Left lung (tissue), 10 donors: ENCODE data around the gene STAMBP. TPM values are rescaled to one million over a fixed set of nuclear protein-coding genes. Genes with fewer than 3 reads are reported as not detected.

ENCODE experiments used
- ATAC-seq: fragments of 200-7000 bp; cut with Tn5 transposase; one replicate; pipeline ENCODE4 v1.9.1; 2020; ENCODE audit warnings: moderate library complexity
- DNase-seq, 4 donors: peaks; one replicate each; pipeline ENCODE4 v3.0.0-alpha.2; 2013 to 2020
- H3K27ac ChIP-seq, 2 donors: fragments of 200-600 bp; sonication (generic) in 1 of 2; one replicate each; pipeline versions ENCODE4 v1.5.0 to v1.8.0; 2020 to 2021
- H3K27me3 ChIP-seq, 2 donors: fragments of 200-600 bp; sonication (generic) in 1 of 2; one replicate each; pipeline versions ENCODE4 v1.5.0 to v1.8.0; 2020 to 2021
- H3K36me3 ChIP-seq, 2 donors: fragments of 200-600 bp; sonication (generic) in 1 of 2; one replicate each; pipeline versions ENCODE4 v1.5.0 to v1.8.0; 2020 to 2021
- H3K4me1 ChIP-seq, 2 donors: fragments of 200-600 bp; one replicate each; pipeline ENCODE4 v1.8.0; 2021
- H3K4me3 ChIP-seq, 2 donors: fragments of 200-600 bp; sonication (generic) in 1 of 2; one replicate each; pipeline versions ENCODE4 v1.5.0 to v1.8.0; 2020 to 2021; ENCODE audit warnings: mild to moderate bottlenecking in 1 of 2
- H3K9me3 ChIP-seq, 2 donors: fragments of 200-600 bp; sonication (generic) in 1 of 2; one replicate each; pipeline versions ENCODE4 v1.5.0 to v1.8.0; 2020 to 2021
- intact Hi-C, 2 donors: fragments of 100-400 bp; cut with DNase I; formaldehyde crosslinking; loops; one replicate each; pipeline versions ENCODE4 v1.11.2 to v1.14.2; 2022
- polyA plus RNA-seq, 6 donors: library from polyadenylated mRNA; unstranded; fragments of 120-200 nt; gene quantifications; one replicate each; pipeline ENCODE4 v1.2.1, GENCODE V29; 2013; ENCODE audit not compliant: insufficient read length in 6 of 6
- total RNA-seq, 2 donors: library from RNA; stranded (reverse); fragmentation: NEBNext Ultra II Directional; extraction: Animal tissue kit (Norgen Biotek cat#: 25700); gene quantifications; one replicate each; pipeline ENCODE4 v1.2.1, GENCODE V29; 2021
- TF ChIP-seq, protein P1 (sequence below), 2 donors: fragments of 200-600 bp; sonication (generic) in 1 of 2; IDR thresholded peaks; one replicate each; pipeline versions ENCODE4 v1.5.0 to v1.8.0; 2021; ENCODE audit warnings: antibody characterized with exemption in 2 of 2
- donor health status: DM: no; HTN: yes; CAD: no.
- donor health status: DM: no; HTN: no; CAD: no.

Gene STAMBP
- total and polyA plus RNA-seq, 8 donors = 32.6 to 57.0 (median 51.1) TPM

DNA sequence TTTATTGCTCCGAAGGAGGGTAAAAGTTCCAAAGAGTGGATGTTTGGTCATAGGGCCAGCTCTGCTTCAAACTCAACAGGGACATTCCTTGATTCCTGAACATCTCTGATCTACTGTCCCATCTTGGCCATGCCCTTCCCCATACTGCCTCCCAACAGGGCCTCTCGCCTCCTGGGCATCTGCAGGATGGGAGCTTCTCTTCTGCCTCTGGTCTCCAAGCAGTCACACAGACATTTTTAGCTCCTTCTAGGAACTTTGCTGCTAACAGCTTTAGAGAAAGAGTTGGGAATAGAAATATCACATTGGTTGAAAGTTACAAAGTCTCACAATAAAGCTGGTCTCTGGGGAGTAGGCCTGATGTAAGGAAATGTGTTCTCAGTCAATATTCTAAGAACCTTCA lies 88.5 kb downstream of the STAMBP start:
- Histone ChIP-seq H3K27ac (no peak overlapping the region), H3K27me3 (peaks cover 0 to 9% of the 10 kb centered on the region in 2 donors), H3K36me3 (no peaks in the 10 kb centered on the region), H3K4me3 (no peak overlapping the region), H3K4me1 (no peaks in the 10 kb centered on the region), H3K9me3 (no peaks in the 10 kb centered on the region)
- ATAC-seq = no peak
- intact Hi-C loops = no loop called here
- no peak for DNase-seq
- TF ChIP-seq, protein P1, sequence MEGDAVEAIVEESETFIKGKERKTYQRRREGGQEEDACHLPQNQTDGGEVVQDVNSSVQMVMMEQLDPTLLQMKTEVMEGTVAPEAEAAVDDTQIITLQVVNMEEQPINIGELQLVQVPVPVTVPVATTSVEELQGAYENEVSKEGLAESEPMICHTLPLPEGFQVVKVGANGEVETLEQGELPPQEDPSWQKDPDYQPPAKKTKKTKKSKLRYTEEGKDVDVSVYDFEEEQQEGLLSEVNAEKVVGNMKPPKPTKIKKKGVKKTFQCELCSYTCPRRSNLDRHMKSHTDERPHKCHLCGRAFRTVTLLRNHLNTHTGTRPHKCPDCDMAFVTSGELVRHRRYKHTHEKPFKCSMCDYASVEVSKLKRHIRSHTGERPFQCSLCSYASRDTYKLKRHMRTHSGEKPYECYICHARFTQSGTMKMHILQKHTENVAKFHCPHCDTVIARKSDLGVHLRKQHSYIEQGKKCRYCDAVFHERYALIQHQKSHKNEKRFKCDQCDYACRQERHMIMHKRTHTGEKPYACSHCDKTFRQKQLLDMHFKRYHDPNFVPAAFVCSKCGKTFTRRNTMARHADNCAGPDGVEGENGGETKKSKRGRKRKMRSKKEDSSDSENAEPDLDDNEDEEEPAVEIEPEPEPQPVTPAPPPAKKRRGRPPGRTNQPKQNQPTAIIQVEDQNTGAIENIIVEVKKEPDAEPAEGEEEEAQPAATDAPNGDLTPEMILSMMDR (IDR thresholded peaks at IDR 0.05) = no peak

DNA sequence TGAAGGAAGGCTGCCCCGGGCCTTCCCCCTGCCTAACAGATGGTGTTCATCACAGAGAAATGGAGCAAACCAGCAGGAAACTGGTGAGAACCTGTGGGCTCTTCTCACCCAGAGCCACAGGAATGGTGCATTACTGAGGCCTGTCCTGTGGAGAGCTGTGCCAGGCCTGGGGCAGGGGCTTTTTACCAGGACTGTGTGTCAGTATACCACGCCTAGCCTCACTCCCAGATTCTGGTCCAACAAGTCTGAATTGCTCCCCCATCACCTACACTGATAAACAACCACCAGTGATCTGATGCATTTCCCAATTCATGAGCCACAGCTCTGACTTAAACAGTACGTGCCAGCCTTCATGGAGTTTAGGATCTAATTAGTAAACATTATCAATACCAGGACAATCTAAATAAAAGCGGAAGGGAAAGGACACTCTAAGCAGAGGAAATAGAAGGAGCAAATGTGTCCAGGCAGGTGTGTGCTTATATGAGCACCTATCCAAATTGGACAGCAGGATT lies 89.0 kb downstream of the STAMBP start:
- Histone ChIP-seq H3K4me3 (no peak overlapping the region), H3K27ac (no peak overlapping the region), H3K27me3 (peaks cover 0 to 9% of the 10 kb centered on the region in 2 donors), H3K4me1 (no peaks in the 10 kb centered on the region), H3K36me3 (no peaks in the 10 kb centered on the region), H3K9me3 (no peaks in the 10 kb centered on the region)
- intact Hi-C loops = no loop called here
- ATAC-seq (no peak), DNase-seq (no peak)
- TF ChIP-seq, protein P1 (IDR thresholded peaks at IDR 0.05) = no peak

DNA sequence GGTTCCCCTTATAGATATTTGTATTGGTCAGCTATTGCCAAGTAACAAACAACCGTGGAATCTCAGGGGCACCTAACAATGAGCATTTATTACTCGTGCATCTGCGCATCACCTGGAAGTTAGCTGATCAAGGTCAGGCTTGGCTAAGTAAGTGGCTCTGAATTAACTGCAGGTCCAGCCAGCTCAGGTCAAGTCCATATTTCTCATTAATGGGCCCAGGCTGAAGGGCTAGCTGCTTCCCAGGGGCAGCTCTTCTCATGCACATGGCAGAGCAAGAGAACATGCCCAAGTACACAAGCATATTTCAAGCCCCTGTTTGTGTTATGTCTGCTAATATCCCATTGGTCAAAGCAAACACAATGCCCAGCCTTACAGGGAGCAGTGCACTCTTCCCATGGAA lies 90.1 kb downstream of the STAMBP start:
- ATAC-seq = no peak
- Histone ChIP-seq H3K27ac (no peak overlapping the region), H3K4me1 (no peaks in the 10 kb centered on the region), H3K36me3 (no peaks in the 10 kb centered on the region), H3K27me3 (peaks cover 0 to 9% of the 10 kb centered on the region in 2 donors), H3K4me3 (no peak overlapping the region), H3K9me3 (no peaks in the 10 kb centered on the region)
- no peak for DNase-seq
- intact Hi-C loops = no loop called here
- TF ChIP-seq, protein P1 (IDR thresholded peaks at IDR 0.05) = no peak

DNA sequence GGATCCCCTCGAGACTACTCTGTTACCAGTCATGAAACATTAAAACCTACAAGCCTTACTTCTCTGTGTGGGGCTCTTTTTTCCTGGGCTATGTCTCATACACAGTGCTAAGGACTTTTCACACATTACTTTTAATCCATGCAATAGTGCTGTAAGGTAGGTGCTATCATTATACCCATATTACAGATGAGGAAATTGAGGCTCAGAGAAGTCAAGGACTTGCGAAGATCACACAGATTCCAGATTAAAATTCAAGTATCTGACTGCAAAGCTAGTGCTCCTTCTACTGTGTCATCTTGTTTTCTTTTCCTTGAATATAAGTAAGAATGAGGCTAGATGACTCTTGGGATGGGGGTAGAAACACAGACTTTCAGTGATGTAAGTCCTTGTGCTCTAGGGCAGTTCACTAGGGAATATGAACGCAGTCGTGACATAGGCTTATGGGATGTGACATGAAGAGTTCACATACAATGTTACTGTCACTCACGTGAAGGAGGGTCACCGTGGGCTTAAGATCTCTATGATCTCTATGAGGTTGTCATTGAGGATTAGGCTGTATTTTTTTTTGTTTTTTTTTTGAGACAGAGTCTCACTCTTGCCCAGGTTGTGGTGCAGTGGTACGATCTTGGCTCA lies 91.0 kb downstream of the STAMBP start:
- H3K4me1 ChIP-seq = peaks cover 0 to 3% of the 10 kb centered on the region in 2 donors
- H3K9me3 ChIP-seq = no peaks in the 10 kb centered on the region
- H3K4me3 ChIP-seq = no peak overlapping the region
- H3K36me3 ChIP-seq = no peaks in the 10 kb centered on the region
- no peak overlapping the region for H3K27ac ChIP-seq
- DNase-seq (no peak), ATAC-seq (no peak)
- TF ChIP-seq, protein P1 (IDR thresholded peaks at IDR 0.05) = no peak
- H3K27me3 ChIP-seq = peaks cover 0 to 9% of the 10 kb centered on the region in 2 donors
- intact Hi-C loops = loop anchor here in 1 of 2 donors (10.0 kb wide), 1 partner anchor 65 kb away; the partner anchor contains the start of gene TET3
